HepG2 (cell line): Measurements from ENCODE around the gene SERINC5. TPM values are rescaled to one million over a fixed set of nuclear protein-coding genes. Genes with fewer than 3 reads are reported as not detected.

Experiments used
- ELF1 ChIP-seq: sonication (generic); formaldehyde crosslinking; IDR thresholded peaks from 2 replicates; pipeline ENCODE4 v1.4.0; 2020; ENCODE audit warnings: missing genetic modification reagents
- GATAD1 ChIP-seq: IDR thresholded peaks from 2 replicates; pipeline ENCODE4 v1.6.1; 2016; ENCODE audit warnings: missing genetic modification reagents, missing compliant biosample characterization
- HNF4G ChIP-seq, 2 experiments: sonication (generic) in 1 of 2; formaldehyde crosslinking in 1 of 2; IDR thresholded peaks; 2 replicates each; pipeline versions ENCODE4 v1.4.0 to v1.6.1; 2011 to 2020; ENCODE audit warnings: borderline replicate concordance in 2 of 2, low read depth in 2 of 2, mild to moderate bottlenecking in 2 of 2, low read length in 1 of 2, missing genetic modification reagents in 1 of 2, moderate library complexity in 1 of 2
- HNRNPLL ChIP-seq: fragments of 200-400 bp; formaldehyde crosslinking; IDR thresholded peaks from 2 replicates; pipeline ENCODE4 v1.6.1; 2017; ENCODE audit warnings: mild to moderate bottlenecking, low read depth, low read length; ENCODE audit not compliant: poor library complexity, severe bottlenecking
- PHF21A ChIP-seq: sonication (generic); formaldehyde crosslinking; IDR thresholded peaks from 2 replicates; pipeline ENCODE4 v1.5.0; 2020; ENCODE audit warnings: mild to moderate bottlenecking, missing genetic modification reagents
- SRF ChIP-seq: IDR thresholded peaks from 2 replicates; pipeline ENCODE4 v1.6.1; 2011; ENCODE audit warnings: mild to moderate bottlenecking, low read depth, low read length, moderate library complexity
- TFAP4 ChIP-seq: sonication (generic); IDR thresholded peaks from 2 replicates; pipeline ENCODE4 v1.6.1; 2016; ENCODE audit warnings: low read depth, borderline replicate concordance
- TGIF2 ChIP-seq: IDR thresholded peaks from 2 replicates; pipeline ENCODE4 v1.6.1; 2016; ENCODE audit warnings: control low read depth, missing compliant biosample characterization
- ZNF251 ChIP-seq: sonication (generic); formaldehyde crosslinking; IDR thresholded peaks from 2 replicates; pipeline ENCODE4 v1.9.0; 2021; ENCODE audit warnings: mild to moderate bottlenecking, missing genetic modification reagents
- ZNF335 ChIP-seq: sonication (generic); formaldehyde crosslinking; IDR thresholded peaks from 2 replicates; pipeline ENCODE4 v1.4.0; 2020; ENCODE audit warnings: missing genetic modification reagents
- ZNF501 ChIP-seq: sonication (generic); formaldehyde crosslinking; IDR thresholded peaks from 2 replicates; pipeline ENCODE4 v1.5.1; 2020; ENCODE audit warnings: mild to moderate bottlenecking, moderate library complexity, missing genetic modification reagents
- ZNF550 ChIP-seq: sonication (generic); formaldehyde crosslinking; IDR thresholded peaks from 2 replicates; pipeline ENCODE4 v1.4.0; 2020; ENCODE audit warnings: mild to moderate bottlenecking, missing genetic modification reagents, borderline replicate concordance
- ZSCAN5A ChIP-seq: sonication (generic); formaldehyde crosslinking; IDR thresholded peaks from 2 replicates; pipeline ENCODE4 v1.8.0; 2022; ENCODE audit warnings: mild to moderate bottlenecking, missing genetic modification reagents, borderline replicate concordance
- polyA plus RNA-seq, 8 experiments: library from polyadenylated mRNA; depleted of rRNA in 3 of 8; stranded (reverse) in 7 of 8; unstranded in 1 of 8; fragments of >200 nt; fragmentation: Illumina TruSeq in 4 of 8; extraction: Trizol in 4 of 8; gene quantifications; 2 replicates each; pipeline versions ENCODE4 v1.2.1 to v1.2.3, GENCODE V29; 2011 to 2016; ENCODE audit warnings: low read depth in 4 of 8, missing spikeins in 1 of 8, mixed read lengths in 1 of 8; ENCODE audit not compliant: insufficient read depth in 1 of 8
- total RNA-seq, 5 experiments: library from RNA; depleted of rRNA; stranded (reverse); fragments of >200 nt; fragmentation: Illumina TruSeq; extraction: Trizol; gene quantifications; 2 replicates each; pipeline ENCODE4 v1.2.3, GENCODE V29; 2016; ENCODE audit warnings: low read depth in 1 of 5
- TF ChIP-seq, protein P1 (sequence below): sonication (generic); formaldehyde crosslinking; IDR thresholded peaks from 2 replicates; pipeline ENCODE4 v1.4.0; 2020; ENCODE audit warnings: missing genetic modification reagents
- TF ChIP-seq, protein P2 (sequence below): sonication (generic); formaldehyde crosslinking; IDR thresholded peaks from 2 replicates; pipeline ENCODE4 v1.4.0; 2020; ENCODE audit warnings: missing genetic modification reagents
- TF ChIP-seq, protein P3 (sequence below): sonication (generic); formaldehyde crosslinking; IDR thresholded peaks from 2 replicates; pipeline ENCODE4 v1.4.0; 2020; ENCODE audit warnings: missing genetic modification reagents, mild to moderate bottlenecking, borderline replicate concordance

The SERINC5 gene
- total and polyA plus RNA-seq, 2 of the 13 experiments (the other 11 are each of a cell fraction or from before 2014, with no cell fraction given), result 17.3 to 22.8 TPM

DNA sequence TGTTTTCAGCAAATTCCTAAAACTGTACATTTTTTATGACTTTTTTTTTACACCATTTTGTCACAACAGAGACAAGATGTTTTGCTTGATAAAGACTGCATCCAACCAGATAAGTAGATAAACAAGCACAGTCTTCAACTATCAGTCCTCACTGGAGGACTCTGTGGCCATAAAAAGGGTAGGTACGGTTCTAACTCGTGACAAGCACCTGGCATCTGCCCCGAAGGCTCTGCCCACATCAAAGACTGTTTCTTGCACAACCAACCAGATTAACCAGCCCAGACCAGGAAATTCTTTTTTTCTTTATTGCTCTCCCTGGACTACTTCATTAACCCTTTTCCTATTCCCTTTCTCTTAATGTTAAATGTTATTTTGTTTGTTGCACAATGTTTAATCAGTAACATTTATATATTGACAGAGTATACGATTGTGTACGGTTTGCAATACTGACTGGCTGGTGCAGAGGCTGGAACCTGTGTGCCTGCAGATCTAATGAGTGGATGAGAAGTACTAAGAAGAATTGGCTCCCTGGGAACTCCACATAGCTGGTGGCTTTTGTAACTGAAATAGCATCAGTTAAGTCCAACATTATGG, 74.1 kb downstream of the SERINC5 start (continued):
- TF ChIP-seq, protein P1, sequence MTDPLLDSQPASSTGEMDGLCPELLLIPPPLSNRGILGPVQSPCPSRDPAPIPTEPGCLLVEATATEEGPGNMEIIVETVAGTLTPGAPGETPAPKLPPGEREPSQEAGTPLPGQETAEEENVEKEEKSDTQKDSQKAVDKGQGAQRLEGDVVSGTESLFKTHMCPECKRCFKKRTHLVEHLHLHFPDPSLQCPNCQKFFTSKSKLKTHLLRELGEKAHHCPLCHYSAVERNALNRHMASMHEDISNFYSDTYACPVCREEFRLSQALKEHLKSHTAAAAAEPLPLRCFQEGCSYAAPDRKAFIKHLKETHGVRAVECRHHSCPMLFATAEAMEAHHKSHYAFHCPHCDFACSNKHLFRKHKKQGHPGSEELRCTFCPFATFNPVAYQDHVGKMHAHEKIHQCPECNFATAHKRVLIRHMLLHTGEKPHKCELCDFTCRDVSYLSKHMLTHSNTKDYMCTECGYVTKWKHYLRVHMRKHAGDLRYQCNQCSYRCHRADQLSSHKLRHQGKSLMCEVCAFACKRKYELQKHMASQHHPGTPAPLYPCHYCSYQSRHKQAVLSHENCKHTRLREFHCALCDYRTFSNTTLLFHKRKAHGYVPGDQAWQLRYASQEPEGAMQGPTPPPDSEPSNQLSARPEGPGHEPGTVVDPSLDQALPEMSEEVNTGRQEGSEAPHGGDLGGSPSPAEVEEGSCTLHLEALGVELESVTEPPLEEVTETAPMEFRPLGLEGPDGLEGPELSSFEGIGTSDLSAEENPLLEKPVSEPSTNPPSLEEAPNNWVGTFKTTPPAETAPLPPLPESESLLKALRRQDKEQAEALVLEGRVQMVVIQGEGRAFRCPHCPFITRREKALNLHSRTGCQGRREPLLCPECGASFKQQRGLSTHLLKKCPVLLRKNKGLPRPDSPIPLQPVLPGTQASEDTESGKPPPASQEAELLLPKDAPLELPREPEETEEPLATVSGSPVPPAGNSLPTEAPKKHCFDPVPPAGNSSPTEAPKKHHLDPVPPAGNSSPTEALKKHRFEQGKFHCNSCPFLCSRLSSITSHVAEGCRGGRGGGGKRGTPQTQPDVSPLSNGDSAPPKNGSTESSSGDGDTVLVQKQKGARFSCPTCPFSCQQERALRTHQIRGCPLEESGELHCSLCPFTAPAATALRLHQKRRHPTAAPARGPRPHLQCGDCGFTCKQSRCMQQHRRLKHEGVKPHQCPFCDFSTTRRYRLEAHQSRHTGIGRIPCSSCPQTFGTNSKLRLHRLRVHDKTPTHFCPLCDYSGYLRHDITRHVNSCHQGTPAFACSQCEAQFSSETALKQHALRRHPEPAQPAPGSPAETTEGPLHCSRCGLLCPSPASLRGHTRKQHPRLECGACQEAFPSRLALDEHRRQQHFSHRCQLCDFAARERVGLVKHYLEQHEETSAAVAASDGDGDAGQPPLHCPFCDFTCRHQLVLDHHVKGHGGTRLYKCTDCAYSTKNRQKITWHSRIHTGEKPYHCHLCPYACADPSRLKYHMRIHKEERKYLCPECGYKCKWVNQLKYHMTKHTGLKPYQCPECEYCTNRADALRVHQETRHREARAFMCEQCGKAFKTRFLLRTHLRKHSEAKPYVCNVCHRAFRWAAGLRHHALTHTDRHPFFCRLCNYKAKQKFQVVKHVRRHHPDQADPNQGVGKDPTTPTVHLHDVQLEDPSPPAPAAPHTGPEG, result no peak
- TF ChIP-seq ZSCAN5A (0 out of 2 replicates have a peak, but pooled peaks have one; percentile 5), ELF1 (peak; percentile 33; the same call in 1 of the 2 replicates), HNRNPLL (no peak), HNF4G (IDR thresholded peaks at IDR 0.05; ENCODE audit: borderline replicate concordance, low read depth, low read length) (0 out of 2 replicates have a peak, but pooled peaks have one; percentile 5), HNF4G (CRISPR knock-in tag; IDR thresholded peaks at IDR 0.05; ENCODE audit: borderline replicate concordance, low read depth) (no peak), ZNF251 (no peak), ZNF335 (CRISPR knock-in tag) (peak; percentile 35; the same call in 1 of the 2 replicates), SRF (no peak), TGIF2 (CRISPR knock-in tag) (no peak; the same call in 1 of the 2 replicates), PHF21A (CRISPR knock-in tag) (0 out of 2 replicates have a peak, but pooled peaks have one; percentile 15), ZNF550 (no peak), ZNF501 (CRISPR knock-in tag) (no peak), TFAP4 (no peak), GATAD1 (CRISPR knock-in tag) (peak; percentile 46; the same call in 1 of the 2 replicates)
- TF ChIP-seq, protein P2, sequence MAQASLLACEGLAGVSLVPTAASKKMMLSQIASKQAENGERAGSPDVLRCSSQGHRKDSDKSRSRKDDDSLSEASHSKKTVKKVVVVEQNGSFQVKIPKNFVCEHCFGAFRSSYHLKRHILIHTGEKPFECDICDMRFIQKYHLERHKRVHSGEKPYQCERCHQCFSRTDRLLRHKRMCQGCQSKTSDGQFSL (CRISPR knock-in tag), result no peak
- TF ChIP-seq, protein P3, sequence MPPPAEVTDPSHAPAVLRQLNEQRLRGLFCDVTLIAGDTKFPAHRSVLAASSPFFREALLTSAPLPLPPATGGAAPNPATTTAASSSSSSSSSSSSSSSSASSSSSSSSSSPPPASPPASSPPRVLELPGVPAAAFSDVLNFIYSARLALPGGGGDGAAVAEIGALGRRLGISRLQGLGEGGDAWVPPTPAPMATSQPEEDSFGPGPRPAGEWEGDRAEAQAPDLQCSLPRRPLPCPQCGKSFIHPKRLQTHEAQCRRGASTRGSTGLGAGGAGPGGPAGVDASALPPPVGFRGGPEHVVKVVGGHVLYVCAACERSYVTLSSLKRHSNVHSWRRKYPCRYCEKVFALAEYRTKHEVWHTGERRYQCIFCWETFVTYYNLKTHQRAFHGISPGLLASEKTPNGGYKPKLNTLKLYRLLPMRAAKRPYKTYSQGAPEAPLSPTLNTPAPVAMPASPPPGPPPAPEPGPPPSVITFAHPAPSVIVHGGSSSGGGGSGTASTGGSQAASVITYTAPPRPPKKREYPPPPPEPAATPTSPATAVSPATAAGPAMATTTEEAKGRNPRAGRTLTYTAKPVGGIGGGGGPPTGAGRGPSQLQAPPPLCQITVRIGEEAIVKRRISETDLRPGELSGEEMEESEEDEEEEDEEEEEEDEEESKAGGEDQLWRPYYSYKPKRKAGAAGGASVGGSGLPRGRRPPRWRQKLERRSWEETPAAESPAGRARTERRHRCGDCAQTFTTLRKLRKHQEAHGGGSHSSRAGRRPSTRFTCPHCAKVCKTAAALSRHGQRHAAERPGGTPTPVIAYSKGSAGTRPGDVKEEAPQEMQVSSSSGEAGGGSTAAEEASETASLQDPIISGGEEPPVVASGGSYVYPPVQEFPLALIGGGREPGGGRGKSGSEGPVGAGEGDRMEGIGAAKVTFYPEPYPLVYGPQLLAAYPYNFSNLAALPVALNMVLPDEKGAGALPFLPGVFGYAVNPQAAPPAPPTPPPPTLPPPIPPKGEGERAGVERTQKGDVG (CRISPR knock-in tag), result no peak
